Measurements from ENCODE around the gene MLLT10.

Gene MLLT10

GRCh38 chr10:21501731-21502347, 32.2 kb upstream of the MLLT10 start:
- DNase-seq (ENCODE audit: low read depth): no peak

DNA sequence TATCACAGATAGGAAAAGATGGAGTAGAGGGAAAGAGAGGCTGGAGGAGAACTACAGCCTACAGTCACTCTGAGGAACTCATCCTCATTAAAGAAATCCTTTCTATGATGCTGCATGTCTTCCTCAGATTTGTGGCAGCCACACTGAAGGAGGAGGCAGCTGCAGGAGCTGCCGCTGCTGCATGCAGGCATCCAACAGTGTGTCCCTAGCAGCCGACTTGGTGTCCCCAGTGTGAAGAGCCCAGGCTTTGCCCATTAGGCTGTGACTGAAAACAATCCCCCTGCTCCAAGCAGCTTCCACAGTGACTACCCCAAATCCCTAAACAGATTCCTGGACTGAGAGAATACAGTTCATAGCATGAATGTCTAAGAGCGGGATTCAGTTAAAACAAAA, 31.7 kb upstream of the MLLT10 start:
- DNase-seq (ENCODE audit: low read depth): no peak

DNA sequence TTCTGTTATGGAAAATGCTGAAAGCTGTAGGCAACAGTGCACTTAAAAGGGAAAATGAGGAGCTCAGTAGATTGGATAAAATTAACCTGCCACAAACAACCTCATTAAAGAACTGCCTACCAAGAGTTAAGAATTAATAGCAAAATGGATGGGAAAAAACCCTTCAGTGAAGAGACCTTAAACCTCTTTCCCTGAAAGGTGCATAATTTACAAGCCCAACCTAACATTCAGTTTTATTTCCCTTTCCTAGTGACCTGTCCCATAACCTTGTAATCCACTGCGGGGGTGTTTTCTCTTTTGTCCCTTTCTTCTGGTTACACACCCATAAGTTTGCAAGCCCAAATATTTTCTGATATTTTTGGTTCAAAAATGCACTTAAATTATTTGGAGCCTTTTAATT, 30.5 kb upstream of the MLLT10 start:
- DNase-seq (ENCODE audit: low read depth): no peak

DNA sequence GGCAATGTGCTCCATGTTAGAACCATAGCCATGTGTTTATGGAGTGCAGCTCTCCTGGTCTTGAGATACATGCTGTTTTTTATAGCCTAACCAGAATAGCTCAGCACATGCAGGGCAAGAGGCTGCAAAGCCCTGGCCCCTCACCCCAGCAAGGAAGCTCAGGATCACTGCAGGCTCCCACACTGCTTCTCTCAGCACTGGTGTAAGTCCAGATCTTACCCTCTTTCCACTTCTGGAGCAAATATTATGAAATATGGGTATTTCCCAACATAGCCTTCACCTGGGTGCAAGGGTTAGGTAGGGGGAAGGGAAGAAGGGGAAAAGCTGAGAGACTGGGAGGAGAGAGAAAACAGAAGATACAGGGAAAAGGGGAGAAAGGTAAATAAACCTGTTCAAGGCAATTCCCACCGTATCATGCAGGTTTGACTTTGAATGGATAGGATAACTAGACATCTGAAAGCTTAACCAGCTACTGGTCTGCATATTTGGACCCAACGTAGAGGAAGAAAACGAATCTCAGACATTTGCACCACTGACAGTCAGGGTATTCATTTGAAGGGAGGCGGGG, 28.2 kb upstream of the MLLT10 start:
- DNase-seq (ENCODE audit: low read depth): no peak

DNA sequence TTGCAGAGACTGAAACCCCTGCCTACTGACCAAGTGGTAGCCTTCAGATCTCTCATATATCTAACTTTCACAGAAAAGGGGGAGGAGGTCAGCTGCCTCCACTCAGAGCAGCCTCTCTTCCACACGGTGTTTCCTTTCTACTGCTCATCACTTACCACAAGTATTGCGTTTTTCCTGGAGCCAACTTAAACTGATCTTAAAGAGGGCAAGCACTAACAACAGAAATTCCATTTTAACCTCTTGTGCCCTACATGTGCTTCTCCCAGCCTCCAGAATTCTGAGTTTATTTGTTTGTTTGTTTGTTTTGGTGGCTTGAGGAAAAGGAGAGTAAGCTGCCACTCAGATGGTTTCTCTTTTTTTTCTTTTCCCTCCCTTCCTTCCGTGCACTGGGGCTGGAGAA, 27.7 kb upstream of the MLLT10 start:
- DNase-seq (ENCODE audit: low read depth): no peak

- no peak for DNase-seq (ENCODE audit: low read depth)
Measured at GRCh38 chr10:21507150-21507549, 26.9 kb upstream of the MLLT10 start.

DNA sequence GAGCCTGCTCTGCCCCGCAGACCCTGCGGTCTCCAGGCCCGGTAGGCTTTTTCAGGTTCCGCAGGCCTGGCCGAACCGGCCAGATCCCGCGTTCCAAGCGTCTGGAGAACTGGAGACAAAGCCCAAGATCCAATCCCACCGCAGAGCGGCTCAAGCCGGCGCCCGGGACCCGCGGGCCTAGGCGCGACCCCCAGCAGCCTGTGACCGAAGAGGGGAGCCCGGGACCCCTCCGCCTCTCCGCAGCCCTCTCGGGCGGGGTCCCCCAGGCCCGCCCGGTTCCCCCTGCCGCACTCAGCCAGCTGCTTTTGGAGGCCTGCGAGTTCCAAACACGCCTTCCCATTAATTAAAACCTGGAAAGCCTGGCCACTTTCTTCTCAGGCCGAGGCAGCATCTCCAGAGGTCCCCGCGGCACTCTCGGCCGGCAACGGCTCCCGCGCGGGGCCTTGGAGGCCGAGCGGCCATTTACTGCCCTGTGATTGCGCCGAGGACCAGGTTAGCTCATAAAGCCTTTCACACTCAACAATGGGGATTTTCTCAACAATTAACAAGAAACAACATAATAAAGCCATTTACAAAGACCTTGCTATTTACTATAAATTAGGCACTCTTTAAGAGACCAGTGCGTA, 25.2 kb upstream of the MLLT10 start:
- no peak for DNase-seq (ENCODE audit: low read depth)

DNA sequence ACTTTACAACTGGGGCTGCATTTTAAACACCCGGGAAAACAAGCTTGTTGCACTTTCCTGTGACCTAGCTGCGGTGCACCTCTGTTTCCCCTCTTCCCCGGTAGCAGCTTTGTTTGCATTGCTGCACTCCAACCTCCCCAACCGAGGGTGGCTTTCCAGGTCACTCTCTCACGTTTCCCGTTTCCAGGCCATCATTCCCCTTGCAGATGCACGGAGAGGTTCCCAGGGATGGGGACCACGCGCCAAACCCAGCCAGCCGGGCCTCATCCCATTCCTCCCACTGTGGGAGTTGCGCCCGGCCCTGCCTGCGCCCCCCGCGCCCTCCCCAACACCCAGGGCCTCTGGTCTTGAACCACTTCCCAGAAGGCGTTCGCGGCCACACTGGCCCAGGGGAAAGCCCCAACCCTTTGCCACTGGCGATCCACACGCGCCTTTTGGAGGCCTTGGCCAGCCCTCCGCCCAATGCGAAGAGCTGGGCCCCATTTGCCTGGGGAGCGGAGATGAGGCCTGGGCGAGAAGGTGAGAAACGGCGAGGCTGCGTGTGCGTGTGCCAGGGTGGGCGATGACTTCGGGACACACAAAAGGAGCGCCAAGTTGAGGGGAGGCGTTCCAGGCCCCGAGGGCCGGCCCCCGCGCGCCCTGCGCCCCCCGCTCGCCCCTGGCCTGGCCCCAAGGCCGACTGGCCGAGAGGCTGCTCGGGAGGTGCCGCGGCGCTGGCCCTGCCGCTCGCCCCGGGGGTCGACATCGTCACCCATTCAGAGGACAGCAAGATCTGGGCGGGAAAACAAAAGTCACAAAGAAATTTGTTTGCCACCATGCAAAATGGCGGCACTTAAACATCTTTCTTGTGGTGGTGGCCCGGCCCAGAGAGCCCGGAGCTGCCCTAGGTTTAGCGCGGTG, 24.4 kb upstream of the MLLT10 start:
- no peak for DNase-seq (ENCODE audit: low read depth)

- no peak for DNase-seq (ENCODE audit: low read depth)
Measured at GRCh38 chr10:21510241-21511094, 23.6 kb upstream of the MLLT10 start.

DNA sequence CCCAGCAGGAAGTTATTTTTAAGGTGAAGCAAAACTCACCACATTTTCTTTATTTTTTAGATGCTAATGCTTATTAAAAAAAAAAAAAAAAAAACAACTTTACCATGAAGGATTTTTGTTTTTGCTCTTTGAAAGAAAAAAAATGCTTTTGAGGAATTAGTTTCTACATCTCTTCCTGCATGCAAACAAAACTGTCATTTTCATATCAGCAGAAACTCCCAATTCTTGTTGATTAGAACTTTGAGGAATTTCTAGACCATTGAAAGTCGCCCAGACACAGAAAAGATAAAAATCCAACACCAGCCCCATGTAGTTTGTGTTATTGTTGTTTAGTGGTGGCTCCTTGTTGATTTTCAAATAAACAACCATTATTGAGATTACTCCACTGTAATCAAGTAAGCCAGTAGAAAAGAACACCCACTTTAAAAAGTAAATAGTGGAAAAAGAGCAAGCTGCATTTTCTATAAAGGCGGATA, 22.9 kb upstream of the MLLT10 start:
- no peak for DNase-seq (ENCODE audit: low read depth)

- no peak for DNase-seq (ENCODE audit: low read depth)
Measured at GRCh38 chr10:21511946-21512572, 22.0 kb upstream of the MLLT10 start.

- DNase-seq (ENCODE audit: low read depth): no peak
Measured at GRCh38 chr10:21512573-21513404, 21.2 kb upstream of the MLLT10 start.

DNA sequence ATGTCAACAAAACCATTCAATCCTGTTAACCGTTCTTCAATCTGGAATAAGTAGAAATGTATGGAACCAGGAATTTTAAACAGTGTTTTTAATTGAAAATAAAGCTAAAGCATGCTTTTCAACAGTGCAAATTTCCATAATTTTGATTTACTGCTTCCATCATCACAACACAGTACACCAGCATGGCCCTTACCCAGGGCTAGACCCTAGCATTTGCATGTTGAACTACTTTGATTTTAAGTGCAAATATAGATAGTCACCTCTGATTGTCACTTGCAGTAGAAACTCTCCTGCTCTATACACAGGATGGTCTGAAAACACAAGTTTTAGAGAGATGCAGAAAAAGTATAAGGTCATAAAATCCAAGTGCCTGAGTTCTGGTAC, 20.6 kb upstream of the MLLT10 start:
- DNase-seq (ENCODE audit: low read depth): no peak

DNA sequence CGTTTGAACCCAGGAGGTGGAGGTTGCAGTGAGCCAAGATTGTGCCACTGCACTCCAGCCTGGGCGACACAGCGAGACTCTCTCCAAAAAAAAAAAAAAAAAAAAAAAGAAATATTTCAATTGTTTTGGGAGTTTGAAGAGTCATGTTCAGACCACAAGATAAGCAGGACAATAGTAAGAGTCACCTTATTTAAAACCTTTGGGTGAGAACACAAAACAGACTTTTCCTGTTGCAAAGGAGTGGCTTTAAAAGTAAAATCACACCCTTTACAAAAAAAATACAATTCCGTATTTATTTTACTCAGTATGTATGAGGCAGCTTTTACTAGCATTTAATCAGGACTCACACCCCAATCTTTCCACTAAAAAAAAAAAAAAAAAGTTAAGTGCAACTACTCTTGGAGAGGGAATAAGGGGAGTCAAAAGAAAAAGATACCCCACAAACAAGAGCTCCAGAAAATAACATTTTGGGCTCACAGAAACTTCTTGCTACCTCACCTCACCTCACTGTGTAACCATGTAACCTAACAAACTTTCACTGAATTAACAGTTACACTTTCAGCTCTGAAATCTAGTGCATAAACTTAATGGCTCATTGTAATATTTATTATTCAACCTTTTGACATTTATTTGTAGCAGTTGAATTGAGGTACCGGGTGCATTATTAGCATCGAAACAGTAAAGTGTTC, 19.8 kb upstream of the MLLT10 start:
- DNase-seq (ENCODE audit: low read depth): no peak

DNA sequence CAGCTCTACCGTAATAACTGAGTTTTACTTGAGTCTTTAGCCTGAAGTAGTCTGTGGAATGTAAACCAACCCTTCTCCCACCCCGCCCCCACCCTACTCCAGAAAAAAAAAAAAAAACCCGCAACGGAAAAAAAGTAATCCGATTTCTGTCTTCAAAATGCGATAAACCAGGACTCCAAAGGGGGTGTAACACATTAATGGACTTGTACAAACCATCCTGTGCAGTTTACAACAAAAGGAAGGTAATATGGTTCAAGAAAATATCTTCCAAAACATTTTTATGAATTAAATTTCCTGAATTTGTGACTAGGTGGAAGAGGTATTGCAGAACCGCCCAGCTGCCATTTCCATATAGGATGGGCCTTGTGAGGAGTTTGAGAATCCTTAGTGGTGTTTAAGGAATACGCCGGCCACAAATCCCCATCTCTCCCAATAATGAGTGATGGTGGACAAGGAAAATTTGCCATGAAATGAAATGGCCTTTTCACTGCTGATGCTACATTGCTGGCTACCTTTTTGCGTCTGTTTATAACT, 19.1 kb upstream of the MLLT10 start:
- DNase-seq (ENCODE audit: low read depth): no peak

DNA sequence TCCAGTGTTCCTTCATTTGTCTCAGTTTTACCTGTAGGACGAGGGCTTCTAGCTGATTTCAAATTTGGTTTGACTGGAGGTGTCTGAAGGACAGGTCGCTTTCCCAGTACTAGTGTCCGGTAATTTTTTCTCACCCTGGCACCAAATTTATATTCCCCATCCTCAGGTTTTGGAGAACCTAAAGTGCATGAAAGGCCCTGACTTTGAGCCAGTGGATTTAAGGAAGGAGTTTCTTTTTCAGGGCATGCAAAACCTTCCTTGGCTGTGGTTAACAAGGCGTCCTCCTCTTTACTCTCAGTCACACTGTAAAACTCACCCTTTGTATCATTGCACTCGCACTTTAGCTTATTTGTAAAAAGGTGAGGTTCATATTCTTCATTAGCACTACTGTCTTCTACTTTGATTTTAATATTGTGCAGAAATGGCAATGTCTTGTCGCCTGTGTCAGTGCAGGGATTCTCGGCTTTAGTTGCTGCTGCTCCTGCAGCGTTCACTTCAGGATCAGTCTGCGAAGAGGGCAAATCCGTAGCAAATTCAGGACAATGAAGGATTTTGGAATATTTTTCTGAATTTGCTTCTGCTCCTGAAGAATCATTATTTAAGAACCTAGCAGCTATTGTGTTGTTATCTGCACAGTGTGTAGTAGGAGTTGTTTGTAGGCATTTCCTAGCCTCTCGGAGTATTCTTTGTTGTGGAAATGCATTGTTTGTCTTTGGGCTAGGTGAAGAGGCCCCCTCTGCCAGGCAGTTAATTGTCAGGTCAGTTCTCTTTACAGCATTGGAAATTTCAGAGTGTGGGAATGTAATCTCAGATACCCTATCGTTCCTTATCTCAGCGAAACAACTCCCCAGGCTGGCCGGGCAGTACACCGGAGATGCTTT, 18.4 kb upstream of the MLLT10 start:
- DNase-seq (ENCODE audit: low read depth): no peak

DNA sequence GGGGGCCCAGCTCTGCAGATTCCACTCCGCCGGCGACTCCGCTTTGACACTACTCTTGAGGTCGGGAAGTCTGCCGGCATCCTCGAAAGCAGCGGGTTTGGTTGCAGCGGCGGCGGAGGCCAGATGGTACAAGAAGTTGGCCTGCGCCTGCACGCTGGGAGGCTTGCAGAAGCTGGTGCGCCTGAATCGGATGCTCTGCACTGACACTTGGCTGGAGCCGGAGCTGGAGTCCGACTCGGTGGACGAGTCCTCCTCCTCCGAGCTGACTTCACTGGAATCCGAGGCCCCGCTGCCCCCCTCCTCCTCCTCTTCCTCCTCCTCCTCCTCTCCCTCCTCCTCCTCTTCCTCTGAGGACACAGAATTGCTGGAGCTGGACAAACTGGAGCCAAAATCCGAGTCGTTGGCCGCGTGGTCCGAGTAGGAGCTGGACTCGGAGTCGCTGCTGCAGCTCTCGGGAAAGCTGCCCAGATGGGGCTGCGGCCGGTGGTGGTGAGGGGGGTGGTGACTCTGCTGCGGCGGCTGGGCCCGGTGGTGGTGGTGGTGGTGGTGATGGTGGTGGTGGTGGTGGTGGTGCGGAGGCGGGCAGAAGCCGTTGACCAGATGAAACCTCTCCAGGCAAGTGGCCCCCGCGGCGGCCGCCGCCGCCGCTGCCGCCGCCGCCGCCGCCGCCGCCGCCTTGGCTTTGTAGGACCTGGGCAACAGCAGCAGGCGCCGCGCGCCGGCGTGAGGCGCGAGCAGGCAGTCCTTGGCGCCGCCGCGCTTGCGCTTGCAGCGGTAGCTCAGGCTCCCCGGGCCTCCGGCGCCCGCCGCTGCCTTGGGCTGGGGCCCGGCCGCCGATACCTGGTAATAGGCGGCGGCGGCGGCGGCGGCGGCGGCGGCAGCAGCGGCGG, 17.5 kb upstream of the MLLT10 start:
- no peak for DNase-seq (ENCODE audit: low read depth)
